PC-9 (cell line): Measurements from ENCODE around the gene PRKCA.

Source experiments
- EZH2 ChIP-seq: fragments of 200-600 bp; sonication (generic); IDR thresholded peaks from 2 replicates; pipeline ENCODE4 v1.8.0; 2017; ENCODE audit warnings: antibody characterized with exemption, low read depth
- TF ChIP-seq, protein P1 (sequence below): fragments of 200-600 bp; sonication (generic); conservative IDR thresholded peaks from 2 replicates; pipeline ENCODE4 v1.6.1; 2017; ENCODE audit warnings: mixed run types, antibody characterized with exemption, mild to moderate bottlenecking, moderate library complexity

DNA sequence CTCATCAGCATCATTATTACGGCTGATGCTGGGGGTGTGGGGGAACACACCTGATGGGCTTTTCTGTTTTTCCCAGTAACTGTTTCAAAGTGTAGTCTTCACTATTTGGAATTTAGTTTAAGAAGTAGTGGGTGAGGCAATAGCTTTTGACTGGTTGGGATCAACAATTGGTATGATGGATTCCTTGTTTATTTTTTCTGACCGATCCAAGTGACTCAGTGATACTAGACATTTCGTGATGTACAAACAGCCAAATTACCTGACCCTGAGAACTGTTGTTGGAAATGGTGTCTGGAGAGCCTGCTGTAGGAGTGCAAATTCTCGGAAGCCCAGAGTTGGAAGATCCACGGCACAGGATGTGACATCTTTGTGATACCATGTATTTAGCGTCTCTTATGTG is 204.2 kb downstream of the PRKCA start:
- TF ChIP-seq EZH2, result no peak
- TF ChIP-seq, protein P1, sequence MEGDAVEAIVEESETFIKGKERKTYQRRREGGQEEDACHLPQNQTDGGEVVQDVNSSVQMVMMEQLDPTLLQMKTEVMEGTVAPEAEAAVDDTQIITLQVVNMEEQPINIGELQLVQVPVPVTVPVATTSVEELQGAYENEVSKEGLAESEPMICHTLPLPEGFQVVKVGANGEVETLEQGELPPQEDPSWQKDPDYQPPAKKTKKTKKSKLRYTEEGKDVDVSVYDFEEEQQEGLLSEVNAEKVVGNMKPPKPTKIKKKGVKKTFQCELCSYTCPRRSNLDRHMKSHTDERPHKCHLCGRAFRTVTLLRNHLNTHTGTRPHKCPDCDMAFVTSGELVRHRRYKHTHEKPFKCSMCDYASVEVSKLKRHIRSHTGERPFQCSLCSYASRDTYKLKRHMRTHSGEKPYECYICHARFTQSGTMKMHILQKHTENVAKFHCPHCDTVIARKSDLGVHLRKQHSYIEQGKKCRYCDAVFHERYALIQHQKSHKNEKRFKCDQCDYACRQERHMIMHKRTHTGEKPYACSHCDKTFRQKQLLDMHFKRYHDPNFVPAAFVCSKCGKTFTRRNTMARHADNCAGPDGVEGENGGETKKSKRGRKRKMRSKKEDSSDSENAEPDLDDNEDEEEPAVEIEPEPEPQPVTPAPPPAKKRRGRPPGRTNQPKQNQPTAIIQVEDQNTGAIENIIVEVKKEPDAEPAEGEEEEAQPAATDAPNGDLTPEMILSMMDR, result no peak
